Measurements from ENCODE around the gene KIFBP. TPM values are rescaled to one million over a fixed set of nuclear protein-coding genes. Genes with fewer than 3 reads are reported as not detected.
A peak's percentile ranks its signal among the peaks of the same experiment; 100 is the strongest.
"Not testable (repeated sequence)": the region's sequence is repeated elsewhere in the genome, so short reads cannot be mapped to it uniquely, and the experiment has no call there.

Gene KIFBP
- polyA plus RNA-seq, 5 donors = 24.8 to 33.7 (median 28.3) TPM

- no peak for DNase-seq
Observed at GRCh38 chr10:68992636-68993440, 4.2 kb downstream of the KIFBP start.

- no peak for DNase-seq
Observed at GRCh38 chr10:68997211-68997610, 8.6 kb downstream of the KIFBP start.

- DNase-seq = peak in 1 of 2 donors; percentile 14
Observed at GRCh38 chr10:69004821-69005220, 16.2 kb downstream of the KIFBP start.

GRCh38 chr10:69005704-69006485 is 17.3 kb downstream of the KIFBP start:
- DNase-seq = no peak

- no peak for DNase-seq
Observed at GRCh38 chr10:69007260-69007659, 18.7 kb downstream of the KIFBP start.

DNA sequence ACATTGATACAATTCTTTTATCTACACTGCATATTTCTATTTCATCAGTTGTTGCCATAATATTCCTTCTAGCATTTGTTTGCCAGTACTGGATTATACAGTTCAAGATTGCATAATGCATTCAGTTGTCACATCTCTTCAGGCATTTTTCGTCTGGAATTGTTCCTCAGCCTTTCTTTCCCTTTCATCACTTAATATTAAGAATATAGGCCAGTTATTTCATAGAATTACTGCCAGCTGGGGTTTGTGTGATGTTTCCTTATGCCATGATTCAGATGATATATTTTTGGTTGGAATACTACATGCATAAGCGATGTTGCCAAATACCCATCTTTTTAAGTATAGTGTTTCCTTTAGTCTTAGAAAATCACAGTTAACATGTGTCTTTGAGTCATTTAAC is 20.8 kb downstream of the KIFBP start:
- DNase-seq = peak; percentile 47 to 52

DNA sequence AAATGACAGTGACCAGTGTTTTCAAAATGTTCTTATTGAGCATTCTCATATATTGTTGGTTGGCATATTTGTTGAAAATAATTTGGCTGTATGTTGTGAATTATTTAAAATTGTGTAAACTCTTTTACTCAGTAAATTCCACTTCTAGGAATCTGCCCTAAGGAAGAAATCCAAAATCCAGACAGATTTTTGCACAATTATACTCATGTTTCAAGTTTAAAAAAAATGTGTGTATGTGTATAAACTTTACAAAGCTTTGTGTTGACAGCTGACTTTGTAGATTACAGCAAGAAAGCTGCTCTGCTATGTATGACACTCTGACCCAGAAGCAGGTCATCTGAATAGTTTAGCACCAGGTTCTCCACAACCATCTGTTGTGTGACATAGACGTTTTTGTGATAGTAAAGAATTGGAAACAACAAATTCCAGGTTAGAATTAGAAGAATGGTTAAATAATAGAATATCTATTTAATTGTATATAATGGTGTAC is 21.6 kb downstream of the KIFBP start:
- DNase-seq = no peak

- not testable (repeated sequence) for DNase-seq
Observed at GRCh38 chr10:69012778-69013177, 24.2 kb downstream of the KIFBP start.

DNA sequence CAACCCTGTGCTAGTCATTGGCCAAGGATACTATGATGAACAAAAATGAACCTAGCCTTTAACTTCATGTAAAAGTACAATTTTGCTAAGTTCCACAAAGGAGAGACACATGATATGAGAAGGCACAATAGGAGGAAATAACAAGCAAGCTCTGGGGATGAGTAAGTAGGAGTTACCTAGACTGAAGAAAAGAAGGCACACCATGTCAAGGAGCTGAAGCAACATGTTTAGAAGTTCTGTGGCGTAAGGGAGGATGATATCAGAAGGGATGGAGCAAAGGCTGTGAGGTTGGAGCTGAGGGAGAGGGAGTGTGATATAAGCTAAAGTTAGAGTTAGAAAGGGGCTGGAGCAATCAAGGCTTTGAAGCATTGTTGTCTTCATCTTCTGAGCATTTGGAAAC is 25.6 kb downstream of the KIFBP start:
- no peak for DNase-seq

DNA sequence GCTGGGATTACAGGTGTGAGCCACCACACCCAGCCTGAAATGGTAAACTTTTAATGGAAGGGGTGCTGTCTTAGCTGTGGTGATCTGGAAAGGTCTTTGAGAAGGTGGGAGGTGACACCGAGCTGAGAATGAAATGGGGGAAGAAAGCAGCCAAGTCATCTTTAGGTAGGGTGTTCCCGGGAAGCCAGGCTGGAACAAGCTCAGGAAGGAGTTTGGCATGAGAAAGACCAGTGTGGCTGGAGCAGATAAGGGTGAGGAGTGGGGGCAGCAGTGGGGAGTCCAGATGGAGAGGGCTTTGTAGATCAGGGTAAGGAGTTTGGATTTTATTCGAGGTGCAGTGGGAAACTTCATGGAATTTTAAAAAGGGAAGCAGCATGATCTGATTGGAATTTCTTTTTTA is 30.0 kb downstream of the KIFBP start:
- no peak for DNase-seq

DNA sequence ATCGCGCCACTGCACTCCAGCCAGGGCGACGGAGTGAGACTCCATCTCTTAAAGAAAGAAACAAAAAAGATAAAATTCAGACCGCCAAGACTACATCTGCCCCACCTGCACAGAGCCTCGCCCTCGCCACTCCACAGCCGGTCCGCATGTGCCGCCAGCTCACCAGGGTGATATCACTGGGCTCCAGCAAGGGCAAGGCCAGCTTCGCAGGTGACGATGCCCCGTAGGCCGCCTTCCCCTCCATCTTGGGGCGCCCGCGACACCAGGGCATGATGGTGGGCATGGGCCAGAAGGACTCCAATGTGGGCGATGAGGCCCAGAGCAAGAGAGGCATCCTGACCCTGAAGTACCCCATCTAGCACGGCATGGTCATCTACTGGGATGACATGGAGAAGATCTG is 34.0 kb downstream of the KIFBP start:
- no peak for DNase-seq

DNA sequence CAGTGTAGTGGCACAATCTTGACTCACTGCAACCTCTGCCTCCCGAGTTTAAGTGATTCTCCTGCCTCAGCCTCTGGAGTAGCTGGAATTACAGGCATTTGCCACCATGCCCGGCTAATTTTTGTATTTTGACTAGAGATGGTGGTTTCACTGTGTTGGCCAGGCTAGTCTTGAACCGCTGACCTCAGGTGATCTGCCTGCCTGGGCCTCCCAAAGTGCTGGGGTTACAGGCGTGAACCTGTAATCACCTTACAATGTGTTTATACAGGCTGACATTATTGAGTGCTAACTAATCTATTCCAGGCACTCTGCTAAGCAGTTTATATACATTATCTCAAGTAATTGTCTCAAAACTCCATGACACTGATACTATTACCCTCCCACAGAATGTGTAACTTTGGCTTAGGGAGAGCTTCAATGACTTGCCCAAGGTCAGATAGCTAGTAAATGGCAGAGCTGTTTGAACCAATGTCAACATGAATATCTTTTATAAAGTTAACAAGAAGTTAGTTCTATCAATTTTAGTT is 36.8 kb downstream of the KIFBP start:
- no peak for DNase-seq

GRCh38 chr10:69033256-69033655 is 44.7 kb downstream of the KIFBP start:
- no peak for DNase-seq

- no peak for DNase-seq
Observed at GRCh38 chr10:69037489-69037888, 48.9 kb downstream of the KIFBP start.

GRCh38 chr10:69040904-69041303 is 52.3 kb downstream of the KIFBP start:
- DNase-seq = not testable (repeated sequence)

GRCh38 chr10:69042417-69042816 is 53.8 kb downstream of the KIFBP start:
- DNase-seq = no peak

- DNase-seq = no peak
Observed at GRCh38 chr10:69042838-69043237, 54.2 kb downstream of the KIFBP start.

GRCh38 chr10:69043931-69044531 is 55.4 kb downstream of the KIFBP start:
- DNase-seq = no peak

DNA sequence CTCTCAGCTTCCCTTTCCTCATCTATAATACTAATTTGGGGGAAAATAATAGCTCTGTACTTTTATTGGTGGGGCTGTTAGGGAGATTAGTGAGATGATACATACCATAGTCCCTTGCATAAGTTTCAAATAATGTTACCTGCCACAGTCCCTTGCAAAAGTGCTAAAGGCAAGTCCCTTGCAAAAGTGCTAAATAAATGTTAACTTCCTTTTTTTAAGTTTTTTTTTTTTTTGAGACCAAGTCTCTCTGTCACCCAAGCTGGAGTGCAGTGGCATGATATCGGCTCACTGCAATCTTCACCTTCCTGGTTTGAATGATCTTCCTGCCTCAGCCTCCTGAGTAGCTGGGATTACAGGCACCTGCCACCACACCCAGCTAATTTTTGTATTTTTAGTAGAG is 55.9 kb downstream of the KIFBP start:
- no peak for DNase-seq

DNA sequence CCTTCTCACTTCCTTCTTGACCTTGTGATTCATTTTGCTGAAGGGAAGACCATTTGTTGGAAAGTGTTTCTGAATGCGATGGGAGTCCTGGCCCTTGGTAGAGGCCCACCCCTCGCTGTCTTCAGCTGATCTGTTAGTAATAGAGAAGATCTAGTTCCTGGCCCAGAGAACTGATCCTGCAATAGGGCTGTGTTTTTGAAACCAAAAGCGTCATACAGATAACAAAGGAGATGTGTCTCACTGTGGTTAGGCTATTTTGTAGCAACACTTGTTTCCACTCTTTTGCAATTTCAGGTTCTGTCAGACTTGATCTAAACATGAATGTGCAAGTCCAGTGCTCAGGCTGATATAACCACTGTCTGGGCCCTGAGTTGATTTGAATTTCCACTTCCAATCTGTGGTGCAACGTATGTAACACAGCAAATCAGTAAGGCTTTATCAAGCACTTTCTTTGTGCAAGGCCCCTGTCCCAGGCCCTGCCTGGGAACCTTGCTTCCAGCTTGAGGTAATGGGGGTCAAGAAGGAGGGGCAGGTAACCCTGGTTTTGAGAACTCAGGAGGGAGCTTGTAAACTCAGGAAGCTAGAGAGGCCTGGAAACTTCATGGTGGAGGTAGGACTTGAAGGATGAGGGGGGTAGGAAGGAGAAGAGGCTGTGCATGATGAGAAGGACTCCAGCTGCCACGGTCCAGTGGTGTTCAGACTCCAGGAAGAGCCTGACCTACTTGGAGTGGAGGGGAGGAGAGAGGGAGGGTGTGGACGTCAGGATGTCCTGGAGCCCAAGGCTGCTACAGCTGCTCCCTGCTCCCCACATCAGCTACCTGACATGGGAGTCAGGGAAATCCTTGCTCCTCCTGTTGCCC is 57.1 kb downstream of the KIFBP start:
- DNase-seq = no peak

- DNase-seq = no peak
Observed at GRCh38 chr10:69047111-69047832, 58.7 kb downstream of the KIFBP start.
